Brain pericyte (primary cell): ENCODE measurements around the gene SNTG2.
"Not testable (repeated sequence)": the region's sequence is repeated elsewhere in the genome, so short reads cannot be mapped to it uniquely, and the experiment has no call there.

Source experiments
- DNase-seq: peaks from one replicate; pipeline ENCODE4 v3.0.0-alpha.2; 2012; ENCODE audit warnings: low read depth, low spot score

The SNTG2 gene

GRCh38 chr2:1088940-1089339 lies 138.3 kb downstream of the SNTG2 start:
- DNase-seq, result no peak

- no peak for DNase-seq
These were observed 141.4 kb downstream of the SNTG2 start for GRCh38 chr2:1091895-1092585.

- not testable (repeated sequence) for DNase-seq
These were observed 143.0 kb downstream of the SNTG2 start for GRCh38 chr2:1093668-1094067.

- DNase-seq, result no peak
These were observed 146.5 kb downstream of the SNTG2 start for GRCh38 chr2:1097101-1097500.

- no peak for DNase-seq
These were observed 148.8 kb downstream of the SNTG2 start for GRCh38 chr2:1099418-1099817.

- DNase-seq, result no peak
These were observed 150.5 kb downstream of the SNTG2 start for GRCh38 chr2:1101011-1101782.

- DNase-seq, result no peak
These were observed 151.4 kb downstream of the SNTG2 start for GRCh38 chr2:1101982-1102590.

GRCh38 chr2:1104364-1104763 lies 153.7 kb downstream of the SNTG2 start:
- DNase-seq, result no peak

GRCh38 chr2:1106344-1106743 lies 155.7 kb downstream of the SNTG2 start:
- DNase-seq, result not testable (repeated sequence)

GRCh38 chr2:1115843-1116539 lies 165.3 kb downstream of the SNTG2 start:
- DNase-seq, result no peak

- no peak for DNase-seq
These were observed 166.9 kb downstream of the SNTG2 start for GRCh38 chr2:1117569-1117968.

GRCh38 chr2:1125217-1125616 lies 174.6 kb downstream of the SNTG2 start:
- no peak for DNase-seq

- DNase-seq, result no peak
These were observed 175.2 kb downstream of the SNTG2 start for GRCh38 chr2:1125633-1126370.

- no peak for DNase-seq
These were observed 179.3 kb downstream of the SNTG2 start for GRCh38 chr2:1129982-1130381.

GRCh38 chr2:1130922-1131321 lies 180.3 kb downstream of the SNTG2 start:
- DNase-seq, result no peak

GRCh38 chr2:1132328-1132969 lies 181.8 kb downstream of the SNTG2 start:
- DNase-seq, result no peak

GRCh38 chr2:1133896-1134295 lies 183.2 kb downstream of the SNTG2 start:
- not testable (repeated sequence) for DNase-seq

- DNase-seq, result no peak
These were observed 184.0 kb downstream of the SNTG2 start for GRCh38 chr2:1134629-1135028.

GRCh38 chr2:1136067-1136466 lies 185.4 kb downstream of the SNTG2 start:
- DNase-seq, result no peak

GRCh38 chr2:1136846-1137245 lies 186.2 kb downstream of the SNTG2 start:
- DNase-seq, result no peak

GRCh38 chr2:1137264-1137663 lies 186.6 kb downstream of the SNTG2 start:
- DNase-seq, result no peak
